Measurements from ENCODE around the gene MFAP1. TPM values are rescaled to one million over a fixed set of nuclear protein-coding genes. Genes with fewer than 3 reads are reported as not detected.
"Not testable (repeated sequence)": the region's sequence is repeated elsewhere in the genome, so short reads cannot be mapped to it uniquely, and the experiment has no call there.

MFAP1 gene
- total RNA-seq, 1 experiment from 2014 or later, result 44.7 TPM

DNA sequence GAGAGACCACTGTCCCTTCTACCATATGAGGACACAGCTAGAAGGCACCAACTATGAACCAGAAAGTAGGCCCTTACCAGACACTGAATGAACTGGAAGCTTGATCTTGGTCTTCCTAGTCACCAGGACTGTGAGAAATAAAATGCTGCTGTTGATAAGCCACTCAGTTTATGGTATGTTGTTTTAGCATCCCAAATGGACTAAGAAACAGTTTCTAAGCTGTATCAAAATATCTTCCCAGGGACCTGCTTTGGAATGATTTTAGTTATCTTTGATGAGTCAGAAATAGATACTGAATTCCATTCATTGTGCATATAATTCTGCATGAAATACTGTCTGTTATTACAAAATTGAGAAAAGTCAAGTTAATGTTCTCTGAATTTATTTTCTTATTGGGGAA lies 20.9 kb upstream of the MFAP1 start:
- no peaks in the 10 kb centered on the region for H3K4me1 Mint-ChIP-seq

DNA sequence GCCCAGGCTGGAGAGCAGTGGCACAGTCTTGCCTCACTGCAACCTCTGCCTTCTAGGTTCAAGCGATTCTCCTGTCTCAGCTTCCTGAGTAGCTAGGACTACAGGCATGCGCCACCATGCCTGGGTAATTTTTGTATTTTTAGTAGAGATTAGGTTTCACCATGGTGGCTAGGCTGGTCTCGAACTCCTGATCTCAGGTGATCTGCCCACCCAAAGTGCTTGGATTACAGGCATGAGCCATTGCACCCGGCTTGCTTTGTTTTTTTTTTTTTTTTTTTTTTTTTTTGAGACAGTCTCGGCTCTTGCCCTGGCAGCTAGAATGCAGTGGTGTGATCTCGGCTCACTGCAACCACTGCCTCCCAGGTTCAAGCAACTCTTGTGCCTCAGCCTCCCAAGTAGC lies 8.0 kb upstream of the MFAP1 start:
- H3K4me1 Mint-ChIP-seq; H4K8ac ChIP-seq (replicated peaks; ENCODE audit: insufficient read length, low read depth, low read length); H3K27ac Mint-ChIP-seq; H2BK15ac ChIP-seq (ENCODE audit: low read depth, low read length); H3T11ph ChIP-seq (ENCODE audit: low read length); H2BK20ac ChIP-seq (ENCODE audit: low read depth, low read length, poor library complexity, severe bottlenecking); H3K14ac ChIP-seq (ENCODE audit: insufficient read depth, low read length); H3K18ac ChIP-seq (ENCODE audit: insufficient read length, low read depth, low read length); H3K56ac ChIP-seq (ENCODE audit: insufficient read length, low read depth, low read length); H2BK120ac ChIP-seq (ENCODE audit: low read depth, low read length, poor library complexity, severe bottlenecking); H3K4me3 Mint-ChIP-seq; H3K23me2 ChIP-seq (ENCODE audit: insufficient read length, low read depth, low read length, poor library complexity, severe bottlenecking); H3K4me2 ChIP-seq (ENCODE audit: insufficient read depth, insufficient read length, low read length); H4K91ac ChIP-seq (ENCODE audit: insufficient read length, low read depth, low read length); H3K27me3 ChIP-seq (ENCODE audit: insufficient read depth, low read length); H3K79me1 ChIP-seq (ENCODE audit: insufficient read depth, low read depth, low read length, poor library complexity, severe bottlenecking); H3K23ac ChIP-seq (ENCODE audit: insufficient read length, low read depth, low read length); H3K4me1 ChIP-seq (ENCODE audit: insufficient read depth, low read length); H3K4ac ChIP-seq (ENCODE audit: low read depth, low read length); DNase-seq; H3K27me3 Mint-ChIP-seq (ENCODE audit: low read depth); H3K27ac ChIP-seq (ENCODE audit: insufficient read length, low read depth, low read length); H3K9ac ChIP-seq (ENCODE audit: extremely low read depth, insufficient read length, low read length); H2AK5ac ChIP-seq (ENCODE audit: insufficient read length, low read length); H2AFZ ChIP-seq (ENCODE audit: low read length); H4K20me1 ChIP-seq (ENCODE audit: control insufficient read depth, insufficient read depth, insufficient read length); H3K9me3 ChIP-seq (ENCODE audit: control insufficient read depth, low read depth, low read length); H3K79me2 ChIP-seq (ENCODE audit: insufficient read depth, low read length); H2BK12ac ChIP-seq (ENCODE audit: insufficient read length, low read depth, low read length); H4K5ac ChIP-seq (ENCODE audit: insufficient read length, low read depth, low read length); H2BK5ac ChIP-seq (ENCODE audit: insufficient read length, low read length); H3K9me3 Mint-ChIP-seq: not testable (repeated sequence)
- WGBS (ENCODE audit: extremely low coverage, insufficient read length, low lambda C conversion rate), result no CpG with 5 or more reads among the region's 6 CpGs
- H3K36me3 Mint-ChIP-seq (ENCODE audit: insufficient read depth in 1 of 3, low read depth in 3 of 3), result peaks cover 17 to 57% (median 50%) of the 10 kb centered on the region in 3 experiments

More for the DNA sequence above, 20.9 kb upstream of the MFAP1 start:
- Histone ChIP-seq H4K8ac (replicated peaks; ENCODE audit: insufficient read length, low read depth, low read length) (no peak overlapping the region), H4K91ac (ENCODE audit: insufficient read length, low read depth, low read length) (no peak overlapping the region), H3K4me1 (ENCODE audit: insufficient read depth, low read length) (no peaks in the 10 kb centered on the region), H2BK120ac (ENCODE audit: low read depth, low read length, poor library complexity, severe bottlenecking) (no peak overlapping the region), H3K27me3 (ENCODE audit: insufficient read depth, low read length) (no peaks in the 10 kb centered on the region), H2AFZ (ENCODE audit: low read length) (no peak overlapping the region), H3K9me3 (ENCODE audit: control insufficient read depth, low read depth, low read length) (no peaks in the 10 kb centered on the region), H4K5ac (ENCODE audit: insufficient read length, low read depth, low read length) (no peak overlapping the region), H2BK5ac (ENCODE audit: insufficient read length, low read length) (no peak overlapping the region), H3K27ac (ENCODE audit: insufficient read length, low read depth, low read length) (no peak overlapping the region), H3T11ph (ENCODE audit: low read length) (no peak overlapping the region), H3K23me2 (ENCODE audit: insufficient read length, low read depth, low read length, poor library complexity, severe bottlenecking) (no peaks in the 10 kb centered on the region), H4K20me1 (ENCODE audit: control insufficient read depth, insufficient read depth, insufficient read length) (no peaks in the 10 kb centered on the region), H3K4me2 (ENCODE audit: insufficient read depth, insufficient read length, low read length) (no peak overlapping the region), H2BK15ac (ENCODE audit: low read depth, low read length) (no peak overlapping the region), H3K56ac (ENCODE audit: insufficient read length, low read depth, low read length) (no peak overlapping the region), H3K4ac (ENCODE audit: low read depth, low read length) (no peak overlapping the region), H2BK12ac (ENCODE audit: insufficient read length, low read depth, low read length) (no peak overlapping the region), H2AK5ac (ENCODE audit: insufficient read length, low read length) (no peak overlapping the region), H3K23ac (ENCODE audit: insufficient read length, low read depth, low read length) (no peak overlapping the region), H2BK20ac (ENCODE audit: low read depth, low read length, poor library complexity, severe bottlenecking) (no peak overlapping the region), H3K18ac (ENCODE audit: insufficient read length, low read depth, low read length) (no peak overlapping the region), H3K79me1 (ENCODE audit: insufficient read depth, low read depth, low read length, poor library complexity, severe bottlenecking) (no peaks in the 10 kb centered on the region), H3K9ac (ENCODE audit: extremely low read depth, insufficient read length, low read length) (no peak overlapping the region), H3K79me2 (ENCODE audit: insufficient read depth, low read length) (no peaks in the 10 kb centered on the region), H3K14ac (ENCODE audit: insufficient read depth, low read length) (no peak overlapping the region)
- Mint-ChIP-seq H3K36me3 (ENCODE audit: insufficient read depth in 1 of 3, low read depth in 3 of 3) (peaks cover 10 to 46% (median 33%) of the 10 kb centered on the region in 3 experiments), H3K27ac (no peak overlapping the region), H3K9me3 (no peaks in the 10 kb centered on the region), H3K4me3 (no peak overlapping the region), H3K27me3 (ENCODE audit: low read depth) (no peaks in the 10 kb centered on the region)
- no peak for DNase-seq
- TF ChIP-seq, protein P1, sequence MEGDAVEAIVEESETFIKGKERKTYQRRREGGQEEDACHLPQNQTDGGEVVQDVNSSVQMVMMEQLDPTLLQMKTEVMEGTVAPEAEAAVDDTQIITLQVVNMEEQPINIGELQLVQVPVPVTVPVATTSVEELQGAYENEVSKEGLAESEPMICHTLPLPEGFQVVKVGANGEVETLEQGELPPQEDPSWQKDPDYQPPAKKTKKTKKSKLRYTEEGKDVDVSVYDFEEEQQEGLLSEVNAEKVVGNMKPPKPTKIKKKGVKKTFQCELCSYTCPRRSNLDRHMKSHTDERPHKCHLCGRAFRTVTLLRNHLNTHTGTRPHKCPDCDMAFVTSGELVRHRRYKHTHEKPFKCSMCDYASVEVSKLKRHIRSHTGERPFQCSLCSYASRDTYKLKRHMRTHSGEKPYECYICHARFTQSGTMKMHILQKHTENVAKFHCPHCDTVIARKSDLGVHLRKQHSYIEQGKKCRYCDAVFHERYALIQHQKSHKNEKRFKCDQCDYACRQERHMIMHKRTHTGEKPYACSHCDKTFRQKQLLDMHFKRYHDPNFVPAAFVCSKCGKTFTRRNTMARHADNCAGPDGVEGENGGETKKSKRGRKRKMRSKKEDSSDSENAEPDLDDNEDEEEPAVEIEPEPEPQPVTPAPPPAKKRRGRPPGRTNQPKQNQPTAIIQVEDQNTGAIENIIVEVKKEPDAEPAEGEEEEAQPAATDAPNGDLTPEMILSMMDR (conservative IDR thresholded peaks at IDR 0.05), result no peak

All from H9 (cell line).